Cardiac fibroblast (primary cell): ENCODE data around the gene ACSF3.

ENCODE experiments used
- DNase-seq, 2 donors: peaks; one replicate each; pipeline versions ENCODE4 v3.0.0 to v3.0.0-alpha.2; 2010; ENCODE audit warnings: low read depth in 2 of 2
- H3K4me3 ChIP-seq, 2 donors: replicated peaks in 1 of 2; 1 replicate in 1 of 2; 2 replicates in 1 of 2; pipeline ENCODE4 v1.5.1; 2011; ENCODE audit warnings: low read depth in 2 of 2, low read length in 2 of 2, mild to moderate bottlenecking in 2 of 2, moderate library complexity in 1 of 2
- TF ChIP-seq, protein P1 (sequence below): IDR thresholded peaks from one replicate; pipeline ENCODE4 v1.5.1; 2011; ENCODE audit warnings: low read depth, mild to moderate bottlenecking, low read length, inconsistent platforms

Gene ACSF3

DNA sequence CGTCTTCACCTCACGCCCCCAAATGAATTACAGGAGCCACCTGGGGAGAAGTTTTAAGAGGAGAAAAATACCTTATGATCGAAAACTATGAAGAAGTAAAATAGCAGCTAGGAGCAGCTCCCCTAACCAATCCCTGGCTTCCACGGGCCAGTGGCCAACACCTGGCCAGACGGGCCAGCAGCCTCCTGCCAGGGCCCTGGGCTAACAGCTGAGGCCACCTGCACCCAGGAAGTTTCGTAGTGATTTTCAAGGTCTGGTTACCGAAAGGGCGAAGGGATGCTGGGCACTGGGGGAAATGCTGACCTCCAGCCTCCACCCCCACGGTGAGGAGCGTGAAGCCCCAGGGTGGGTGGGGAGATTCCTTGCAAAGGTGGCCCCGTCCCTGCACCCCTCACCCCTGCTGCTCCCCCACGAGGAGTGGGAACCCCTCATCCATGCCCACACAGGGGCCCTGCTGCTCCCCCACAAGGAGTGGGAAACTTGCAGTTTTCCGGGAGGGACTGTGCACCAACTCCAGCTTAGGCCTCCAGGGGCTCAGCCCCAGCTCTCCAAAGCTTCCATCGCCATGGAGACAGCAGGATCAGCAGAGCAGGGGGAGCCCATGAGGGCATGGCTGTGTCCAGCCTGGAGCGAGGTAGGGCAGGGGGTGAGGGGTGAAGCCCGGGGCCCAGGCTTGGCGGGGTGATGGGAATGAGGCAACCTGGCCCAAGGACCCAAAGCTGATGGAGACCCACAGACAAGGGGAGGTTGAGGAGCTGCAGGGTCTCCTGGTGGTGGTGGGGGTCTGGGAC, 31.9 kb upstream of the ACSF3 start:
- TF ChIP-seq, protein P1, sequence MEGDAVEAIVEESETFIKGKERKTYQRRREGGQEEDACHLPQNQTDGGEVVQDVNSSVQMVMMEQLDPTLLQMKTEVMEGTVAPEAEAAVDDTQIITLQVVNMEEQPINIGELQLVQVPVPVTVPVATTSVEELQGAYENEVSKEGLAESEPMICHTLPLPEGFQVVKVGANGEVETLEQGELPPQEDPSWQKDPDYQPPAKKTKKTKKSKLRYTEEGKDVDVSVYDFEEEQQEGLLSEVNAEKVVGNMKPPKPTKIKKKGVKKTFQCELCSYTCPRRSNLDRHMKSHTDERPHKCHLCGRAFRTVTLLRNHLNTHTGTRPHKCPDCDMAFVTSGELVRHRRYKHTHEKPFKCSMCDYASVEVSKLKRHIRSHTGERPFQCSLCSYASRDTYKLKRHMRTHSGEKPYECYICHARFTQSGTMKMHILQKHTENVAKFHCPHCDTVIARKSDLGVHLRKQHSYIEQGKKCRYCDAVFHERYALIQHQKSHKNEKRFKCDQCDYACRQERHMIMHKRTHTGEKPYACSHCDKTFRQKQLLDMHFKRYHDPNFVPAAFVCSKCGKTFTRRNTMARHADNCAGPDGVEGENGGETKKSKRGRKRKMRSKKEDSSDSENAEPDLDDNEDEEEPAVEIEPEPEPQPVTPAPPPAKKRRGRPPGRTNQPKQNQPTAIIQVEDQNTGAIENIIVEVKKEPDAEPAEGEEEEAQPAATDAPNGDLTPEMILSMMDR, result no peak
- no peak for DNase-seq

DNA sequence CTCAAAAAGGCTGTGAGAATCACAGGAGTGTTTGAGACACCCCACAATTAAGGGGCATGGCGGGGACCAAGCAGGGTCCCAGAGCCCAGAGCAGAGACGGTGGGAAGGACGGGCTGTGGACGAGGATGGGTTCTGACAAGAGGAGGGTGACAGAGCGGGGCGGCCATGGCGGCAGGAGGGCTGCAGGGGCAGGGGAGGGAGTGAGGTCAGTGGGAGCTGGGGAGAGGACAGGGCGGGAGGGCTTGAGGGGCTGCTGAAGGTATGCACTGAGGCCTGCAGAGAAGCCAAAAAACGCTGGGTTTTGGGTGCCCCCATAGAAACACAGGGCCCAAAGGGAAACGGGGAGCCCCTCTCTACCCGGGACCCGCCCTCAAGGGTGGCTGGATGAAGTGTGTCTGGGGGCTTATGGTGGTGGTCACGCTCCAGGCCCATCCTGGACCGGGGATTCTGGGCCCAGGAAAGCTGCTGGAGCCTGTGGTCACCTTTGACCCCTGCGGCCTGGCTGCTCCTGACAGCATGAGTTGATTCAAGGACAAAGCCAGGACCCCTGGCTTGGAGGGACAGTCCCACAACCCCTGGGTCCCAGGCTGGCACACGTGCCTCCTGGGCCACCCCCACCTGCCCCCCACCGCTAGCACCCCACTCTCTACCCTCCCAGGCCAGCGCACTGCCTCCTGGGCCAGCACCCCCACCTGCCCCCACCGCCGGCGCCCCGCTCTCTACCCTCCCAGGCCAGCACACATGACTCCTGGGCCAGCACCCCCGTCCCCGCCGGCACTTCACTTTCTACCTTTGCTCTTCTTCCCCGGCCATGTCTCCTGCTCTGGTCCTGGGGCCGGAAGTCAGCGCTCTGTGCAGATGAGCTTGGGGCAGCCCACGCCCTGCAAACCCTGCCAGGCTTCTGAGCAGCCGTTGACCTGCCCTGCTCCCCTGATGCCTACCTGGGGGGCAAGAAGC, 31.0 kb upstream of the ACSF3 start:
- TF ChIP-seq, protein P1, result no peak
- no peak for DNase-seq
- H3K4me3 ChIP-seq, result no peak overlapping the region

More for the DNA sequence above, 31.9 kb upstream of the ACSF3 start:
- no peak overlapping the region for H3K4me3 ChIP-seq

DNA sequence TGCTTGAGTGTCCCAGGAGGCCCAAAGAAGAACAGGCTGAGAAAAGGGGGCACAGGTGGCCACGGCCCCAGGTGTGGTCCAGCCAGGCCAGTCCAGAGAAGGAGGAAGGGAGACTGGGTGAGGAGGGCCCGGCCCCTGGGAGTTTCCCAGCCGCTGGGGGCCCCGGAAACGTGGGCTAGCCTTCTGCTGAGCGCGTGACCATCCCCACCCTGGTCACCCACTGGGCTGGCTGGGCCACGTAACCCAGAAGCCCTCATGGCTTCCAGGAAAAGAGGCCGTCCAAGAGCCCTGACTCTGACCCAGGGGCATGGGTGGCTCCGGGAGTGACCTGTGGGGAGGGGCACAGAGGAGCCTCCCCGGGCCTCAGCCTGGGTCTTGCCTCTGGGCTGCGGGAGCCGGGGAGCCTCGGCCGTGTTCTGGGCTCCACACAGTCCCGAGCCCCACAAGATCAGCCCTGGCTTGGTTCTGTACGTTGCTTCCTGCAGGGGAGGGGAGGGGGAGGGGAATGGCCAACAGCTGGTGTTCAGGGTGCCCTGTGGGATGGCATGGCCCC, 29.8 kb upstream of the ACSF3 start:
- no peak overlapping the region for H3K4me3 ChIP-seq
- DNase-seq, result no peak
- TF ChIP-seq, protein P1, result no peak

DNA sequence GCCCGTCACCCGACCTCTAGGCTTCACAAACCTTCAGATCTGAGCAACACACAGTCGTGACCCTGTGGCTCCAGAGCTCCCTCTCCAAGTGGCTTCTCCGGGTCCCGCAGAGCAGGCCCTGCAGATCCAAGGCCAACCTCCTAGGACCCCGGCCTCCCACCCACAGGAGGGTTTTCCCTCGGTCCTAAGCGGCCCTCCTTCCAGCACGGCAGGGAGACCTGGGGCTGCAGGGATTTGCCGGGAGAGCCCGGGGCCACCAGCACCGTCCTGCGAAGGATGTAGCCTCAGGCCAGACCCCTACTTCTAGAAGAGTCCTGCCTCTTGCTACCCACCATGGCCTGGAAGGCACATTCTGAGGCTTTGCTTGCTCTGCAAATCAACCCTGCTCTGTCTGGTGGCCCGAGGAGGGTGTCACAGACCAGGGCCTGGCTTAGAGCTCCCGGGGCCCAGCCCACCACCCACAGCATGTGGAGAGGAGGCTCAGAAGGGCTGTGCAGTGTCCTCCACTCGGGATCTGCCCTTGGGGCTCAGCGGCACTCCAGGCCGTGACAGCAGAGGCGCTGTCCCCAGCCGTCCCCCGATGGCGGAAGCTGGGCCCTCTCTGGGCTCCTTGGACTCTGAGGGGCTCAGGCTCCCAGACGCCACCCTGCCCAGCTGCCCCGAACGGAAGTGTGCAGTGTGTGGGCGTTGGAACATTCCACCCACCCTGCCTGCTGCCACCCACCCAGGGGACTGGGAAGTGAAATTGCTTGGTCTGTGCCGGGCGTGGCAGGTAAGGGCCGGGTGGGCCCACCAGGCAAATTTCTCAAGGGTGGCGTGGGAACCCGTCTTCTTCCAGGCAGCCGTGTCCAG, 28.8 kb upstream of the ACSF3 start:
- TF ChIP-seq, protein P1, result no peak
- no peak for DNase-seq
- no peak overlapping the region for H3K4me3 ChIP-seq

DNA sequence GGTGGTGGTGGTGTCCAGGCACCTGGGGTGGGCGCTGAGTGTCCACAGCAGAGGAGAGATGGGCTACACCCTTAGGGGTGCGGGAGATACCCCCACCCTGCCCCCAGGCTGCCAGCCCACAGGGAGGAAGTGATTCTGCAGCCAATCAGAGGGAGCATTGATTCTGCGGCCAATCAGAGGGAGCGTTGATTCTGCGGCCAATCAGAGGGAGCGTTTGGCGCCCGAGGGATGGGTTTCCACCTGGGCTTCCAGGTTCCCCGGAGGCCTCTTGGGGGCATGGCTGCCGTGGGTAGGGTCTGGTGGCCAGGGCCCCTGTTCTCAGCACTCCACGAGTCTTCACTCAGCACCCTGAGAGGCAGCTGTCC, 28.2 kb upstream of the ACSF3 start:
- H3K4me3 ChIP-seq, result no peak overlapping the region

More for the DNA sequence above, 28.2 kb upstream of the ACSF3 start:
- TF ChIP-seq, protein P1, result no peak
- DNase-seq, result no peak
